Aorta (tissue), 5 donors: ENCODE data around the gene BUD23. TPM values are rescaled to one million over a fixed set of nuclear protein-coding genes. Genes with fewer than 3 reads are reported as not detected.
A peak's percentile ranks its signal among the peaks of the same experiment; 100 is the strongest.

Source experiments
- ATAC-seq: fragments of 200-7000 bp; cut with Tn5 transposase; one replicate; pipeline ENCODE4 v1.9.1; 2022; ENCODE audit warnings: moderate library complexity; ENCODE audit not compliant: low FRiP score
- DNase-seq, 2 donors: peaks; one replicate each; pipeline ENCODE4 v3.0.0-alpha.2; 2020
- H3K27ac ChIP-seq, 2 donors: one replicate each; pipeline ENCODE4 v1.5.1; 2013; ENCODE audit warnings: low read length in 2 of 2, mild to moderate bottlenecking in 2 of 2, moderate library complexity in 2 of 2, control low read depth in 1 of 2, inconsistent platforms in 1 of 2, low read depth in 1 of 2
- H3K27me3 ChIP-seq, 2 donors: one replicate each; pipeline ENCODE4 v1.6.1; 2013; ENCODE audit warnings: control low read depth in 1 of 2, low read length in 1 of 2, mild to moderate bottlenecking in 1 of 2, moderate library complexity in 1 of 2; ENCODE audit not compliant: insufficient read depth in 2 of 2, control insufficient read depth in 1 of 2
- H3K36me3 ChIP-seq, 2 donors: one replicate each; pipeline ENCODE4 v1.6.1; 2013; ENCODE audit warnings: control low read depth in 1 of 2, low read length in 1 of 2, mild to moderate bottlenecking in 1 of 2; ENCODE audit not compliant: insufficient read depth in 2 of 2, control insufficient read depth in 1 of 2
- H3K4me1 ChIP-seq, 2 donors: one replicate each; pipeline ENCODE4 v1.6.1; 2013; ENCODE audit warnings: low read length in 2 of 2, control low read depth in 1 of 2, mild to moderate bottlenecking in 1 of 2, moderate library complexity in 1 of 2; ENCODE audit not compliant: insufficient read depth in 2 of 2, control insufficient read depth in 1 of 2
- H3K4me3 ChIP-seq, 2 donors: one replicate each; pipeline ENCODE4 v1.5.1; 2013; ENCODE audit warnings: low read length in 2 of 2, control low read depth in 1 of 2, mild to moderate bottlenecking in 1 of 2
- H3K9me3 ChIP-seq: one replicate; pipeline ENCODE4 v1.6.1; 2013; ENCODE audit warnings: mild to moderate bottlenecking, low read length; ENCODE audit not compliant: control insufficient read depth
- WGBS, 2 donors: extraction: QIAGEN DNeasy Blood & Tissue Kit; methylation state at CpG; one replicate each; pipeline ENCODE4 v1.1.7; 2013; 5-methylcytosine and 5-hydroxymethylcytosine counted together
- intact Hi-C, 2 donors: fragments of 100-400 bp; cut with DNase I; formaldehyde crosslinking; loops; one replicate each; pipeline versions ENCODE4 v1.14.2 to v1.15.0; 2022
- polyA plus RNA-seq, 2 donors: library from polyadenylated mRNA; stranded (reverse); fragments of 200-250 nt; gene quantifications; one replicate each; pipeline ENCODE4 v1.2.3, GENCODE V29; 2013
- total RNA-seq, 2 donors: library from RNA; stranded (reverse); fragmentation: NEBNext Ultra II Directional; extraction: Animal tissue kit (Norgen Biotek cat#: 25700); gene quantifications; one replicate each; pipeline ENCODE4 v1.2.1, GENCODE V29; 2021
- donor health status: healthy with polysubstance abuse.
- donor health status: Bipolar disorder and iron deficiency.
- donor health status: DM: no; HTN: no; CAD: no.
- donor health status: DM: no; HTN: no; CAD: no.
- donor health status: DM: yes; HTN: yes; CAD: no.

Gene BUD23
- total and polyA plus RNA-seq, 4 donors, result 39.0 to 60.7 (median 43.9) TPM

DNA sequence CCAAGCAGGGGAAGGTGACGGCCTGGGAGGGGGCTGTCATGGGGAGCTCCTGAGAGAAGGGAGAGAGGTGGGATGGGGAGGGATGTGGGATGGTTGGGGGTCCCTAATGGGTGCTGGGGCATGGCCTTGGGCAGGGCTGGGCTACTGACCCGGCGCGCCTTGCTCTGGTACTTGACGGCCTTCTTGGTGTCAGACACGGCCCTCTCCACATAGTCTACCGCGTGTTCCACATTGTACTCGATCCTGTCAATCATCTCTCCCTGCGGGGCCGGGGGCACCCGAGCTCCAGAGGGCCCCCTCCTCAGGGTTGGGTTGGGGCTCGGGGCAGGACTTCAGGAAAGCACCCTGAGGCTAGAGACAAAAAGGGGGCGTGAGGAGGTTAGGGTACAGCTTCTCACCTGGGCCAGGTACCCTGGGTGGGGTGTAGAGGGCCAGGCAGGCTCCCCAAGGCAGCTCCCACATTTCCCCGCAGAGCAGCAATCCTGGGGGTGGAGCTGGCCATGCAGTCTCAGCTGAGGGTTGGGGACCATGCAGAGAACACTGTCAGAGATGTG, 17.3 kb downstream of the BUD23 start:
- H3K4me3 ChIP-seq, result no peak overlapping the region
- WGBS, 2 donors, result 80 to 87% methylated on average over 13 to 15 of the region's 15 CpGs
- no peaks in the 10 kb centered on the region for H3K27me3 ChIP-seq
- ATAC-seq, result no peak
- H3K9me3 ChIP-seq, result no peaks in the 10 kb centered on the region
- intact Hi-C loops, result no loop called here
- no peak for DNase-seq
- H3K4me1 ChIP-seq, result no peaks in the 10 kb centered on the region
- H3K36me3 ChIP-seq, result no peaks in the 10 kb centered on the region
- no peak overlapping the region for H3K27ac ChIP-seq

DNA sequence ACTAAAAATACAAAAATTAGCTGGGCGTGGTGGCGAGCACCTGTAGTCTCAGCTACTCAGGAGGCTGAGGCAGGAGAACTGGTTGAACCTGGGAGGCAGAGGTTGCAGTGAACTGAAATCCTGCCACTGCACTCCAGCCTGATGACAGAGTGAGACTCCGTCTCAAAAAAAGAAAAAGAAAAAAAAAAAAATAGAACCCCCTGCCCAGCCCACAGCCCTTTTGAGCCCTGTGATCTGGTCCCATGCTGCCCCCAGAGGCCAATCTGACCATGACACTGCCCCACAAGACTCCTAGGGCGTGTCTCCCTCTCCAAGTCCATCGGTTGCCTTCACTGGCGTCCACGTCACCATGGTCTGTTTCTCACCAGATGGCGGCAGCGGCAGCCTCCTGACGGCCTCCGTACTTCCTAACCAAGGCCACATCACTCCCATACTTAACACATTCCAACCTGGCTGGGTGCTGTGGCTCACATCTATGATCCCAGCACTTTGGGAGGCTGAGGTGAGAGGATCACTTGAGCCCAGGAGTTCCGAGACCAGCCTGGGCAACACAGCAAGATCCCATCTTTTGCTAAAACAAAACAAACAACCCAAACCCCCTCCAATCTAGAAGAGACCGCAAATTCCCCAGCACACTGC, 18.1 kb downstream of the BUD23 start:
- no peak overlapping the region for H3K27ac ChIP-seq
- H3K36me3 ChIP-seq, result no peaks in the 10 kb centered on the region
- H3K9me3 ChIP-seq, result no peaks in the 10 kb centered on the region
- intact Hi-C loops, result no loop called here
- no peaks in the 10 kb centered on the region for H3K4me1 ChIP-seq
- H3K27me3 ChIP-seq, result no peaks in the 10 kb centered on the region
- 68 to 75% methylated on average over 13 of the region's 13 CpGs for WGBS, 2 donors
- DNase-seq (peak in 1 of 2 donors; percentile 57), ATAC-seq (no peak)
- no peak overlapping the region for H3K4me3 ChIP-seq

DNA sequence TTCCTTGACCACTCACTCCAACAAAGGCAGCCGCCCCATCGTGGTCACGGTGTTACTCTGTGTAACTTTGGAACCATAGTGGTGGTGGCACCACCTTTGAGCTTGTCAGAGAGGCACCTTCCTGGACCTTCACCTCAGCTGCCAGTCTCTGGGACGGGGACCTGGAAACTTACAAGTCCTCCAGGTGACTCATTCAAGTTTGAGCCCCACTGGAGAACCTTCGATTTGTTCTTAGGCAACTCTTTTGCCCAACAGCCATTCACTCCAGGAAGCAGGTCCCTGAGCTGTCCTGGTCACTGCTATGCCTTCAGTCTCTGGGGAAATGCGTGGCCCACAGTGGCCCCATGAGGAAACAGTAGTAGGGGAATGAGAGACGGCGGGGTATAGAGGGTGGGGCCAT, 18.8 kb downstream of the BUD23 start:
- no peaks in the 10 kb centered on the region for H3K36me3 ChIP-seq
- WGBS, 2 donors, result 84 to 87% methylated on average over 8 of the region's 8 CpGs
- H3K4me1 ChIP-seq, result no peaks in the 10 kb centered on the region
- H3K27me3 ChIP-seq, result no peaks in the 10 kb centered on the region
- DNase-seq (no peak), ATAC-seq (no peak)
- intact Hi-C loops, result no loop called here
- no peaks in the 10 kb centered on the region for H3K9me3 ChIP-seq
- H3K27ac ChIP-seq, result no peak overlapping the region
- H3K4me3 ChIP-seq, result no peak overlapping the region

DNA sequence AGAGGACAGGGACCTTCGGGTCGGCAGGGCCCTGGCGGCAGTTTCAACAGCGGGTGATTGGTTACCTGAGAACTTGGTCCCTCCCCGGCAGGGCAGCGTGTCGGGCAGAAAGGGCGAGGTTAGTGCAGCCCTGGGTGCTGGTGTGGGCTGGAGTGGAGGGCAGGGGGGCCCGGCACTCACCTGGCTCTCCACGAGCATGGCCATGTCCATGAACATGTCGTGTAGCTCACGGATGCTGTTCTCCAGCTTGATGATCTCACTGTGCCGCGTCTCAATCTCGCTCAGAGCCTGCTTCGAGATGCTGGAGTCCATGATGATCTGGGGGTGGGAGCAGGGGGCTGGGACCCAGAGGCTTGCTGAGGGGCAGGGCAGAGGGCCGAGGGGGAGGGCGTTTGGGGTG, 19.3 kb downstream of the BUD23 start:
- 90% methylated on average over 18 of the region's 18 CpGs for WGBS, 2 donors

DNA sequence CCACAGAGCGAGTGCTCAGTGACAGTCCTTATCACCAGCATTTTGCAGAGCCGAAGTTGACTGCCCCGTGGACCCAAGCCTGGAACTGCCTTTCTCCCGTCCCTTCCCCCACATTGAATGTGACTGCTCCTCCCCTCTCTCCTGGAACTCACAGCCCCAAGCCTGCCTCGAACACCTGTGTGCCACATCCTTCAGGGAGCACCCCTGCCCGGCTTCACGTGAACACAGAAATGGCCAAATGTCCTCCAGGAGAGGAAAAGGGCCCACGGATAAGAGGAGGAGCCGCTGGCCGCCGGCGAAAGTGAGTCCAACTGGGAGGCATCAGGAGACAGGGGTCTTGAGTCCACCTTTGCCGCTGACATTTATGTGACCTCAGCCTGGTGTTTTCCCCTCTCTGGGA, 19.8 kb downstream of the BUD23 start:
- H3K4me1 ChIP-seq, result no peaks in the 10 kb centered on the region
- 80 to 85% methylated on average over 13 of the region's 13 CpGs for WGBS, 2 donors
- DNase-seq, result no peak

More for the DNA sequence above, 19.3 kb downstream of the BUD23 start:
- no peaks in the 10 kb centered on the region for H3K36me3 ChIP-seq
- no peaks in the 10 kb centered on the region for H3K9me3 ChIP-seq
- ATAC-seq (no peak), DNase-seq (no peak)
- H3K4me1 ChIP-seq, result no peaks in the 10 kb centered on the region
- H3K4me3 ChIP-seq, result no peak overlapping the region
- intact Hi-C loops, result no loop called here
- H3K27ac ChIP-seq, result no peak overlapping the region
- H3K27me3 ChIP-seq, result no peaks in the 10 kb centered on the region

DNA sequence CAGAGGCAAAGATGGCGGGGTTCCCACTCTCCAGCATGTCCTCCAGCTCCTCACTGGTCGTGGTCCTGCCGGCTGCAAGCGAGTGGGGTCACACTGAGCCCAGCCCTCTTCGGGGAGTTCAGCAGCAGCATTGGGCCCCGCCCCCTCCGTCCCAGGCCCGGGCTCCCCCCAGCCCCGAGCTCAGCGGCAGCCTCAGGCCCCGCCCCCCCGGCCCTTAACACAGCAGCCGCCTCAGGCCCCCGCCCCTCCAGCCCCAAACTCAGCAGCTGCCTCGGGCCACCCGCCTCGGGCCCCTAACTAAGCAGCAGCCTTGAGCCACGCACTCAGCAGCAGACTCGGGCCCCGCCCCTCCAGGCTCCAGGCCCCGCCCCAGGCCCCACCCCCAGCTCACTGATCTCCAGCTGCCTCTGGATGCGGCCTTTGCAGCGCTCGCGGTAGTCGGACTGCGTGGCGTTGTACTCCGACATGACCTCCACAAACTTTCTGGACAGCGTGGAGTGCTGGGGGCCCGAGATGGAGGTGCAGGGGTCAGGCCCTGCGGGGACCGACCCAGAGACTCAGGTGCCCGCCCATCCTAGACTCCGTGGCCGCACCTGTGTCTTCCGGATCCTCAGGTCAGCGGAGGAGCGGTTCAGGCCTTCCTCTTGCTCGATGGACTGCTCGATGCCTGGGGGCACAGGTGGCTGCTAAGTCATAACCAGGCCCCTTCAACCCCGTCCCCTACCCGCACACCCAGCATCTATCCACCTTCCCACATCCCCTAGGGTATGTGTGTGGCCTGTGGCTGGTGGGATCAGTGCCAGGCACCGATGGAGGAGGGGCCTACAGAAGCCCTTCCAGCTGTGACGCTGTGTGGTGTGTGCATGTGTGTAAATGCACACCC, 20.6 kb downstream of the BUD23 start:
- Histone ChIP-seq H3K4me1 (no peaks in the 10 kb centered on the region), H3K4me3 (no peak overlapping the region), H3K27me3 (no peaks in the 10 kb centered on the region), H3K9me3 (no peaks in the 10 kb centered on the region), H3K36me3 (no peaks in the 10 kb centered on the region), H3K27ac (no peak overlapping the region)
- DNase-seq (peak in 1 of 2 donors; percentile 64), ATAC-seq (peak; percentile 46)
- 63 to 65% methylated on average over 42 to 45 of the region's 45 CpGs for WGBS, 2 donors
- intact Hi-C loops, result no loop called here

More for the DNA sequence above, 19.8 kb downstream of the BUD23 start:
- intact Hi-C loops, result no loop called here
- no peak for ATAC-seq
- no peaks in the 10 kb centered on the region for H3K9me3 ChIP-seq
- no peak overlapping the region for H3K4me3 ChIP-seq
- H3K36me3 ChIP-seq, result no peaks in the 10 kb centered on the region
- no peak overlapping the region for H3K27ac ChIP-seq
- no peaks in the 10 kb centered on the region for H3K27me3 ChIP-seq

DNA sequence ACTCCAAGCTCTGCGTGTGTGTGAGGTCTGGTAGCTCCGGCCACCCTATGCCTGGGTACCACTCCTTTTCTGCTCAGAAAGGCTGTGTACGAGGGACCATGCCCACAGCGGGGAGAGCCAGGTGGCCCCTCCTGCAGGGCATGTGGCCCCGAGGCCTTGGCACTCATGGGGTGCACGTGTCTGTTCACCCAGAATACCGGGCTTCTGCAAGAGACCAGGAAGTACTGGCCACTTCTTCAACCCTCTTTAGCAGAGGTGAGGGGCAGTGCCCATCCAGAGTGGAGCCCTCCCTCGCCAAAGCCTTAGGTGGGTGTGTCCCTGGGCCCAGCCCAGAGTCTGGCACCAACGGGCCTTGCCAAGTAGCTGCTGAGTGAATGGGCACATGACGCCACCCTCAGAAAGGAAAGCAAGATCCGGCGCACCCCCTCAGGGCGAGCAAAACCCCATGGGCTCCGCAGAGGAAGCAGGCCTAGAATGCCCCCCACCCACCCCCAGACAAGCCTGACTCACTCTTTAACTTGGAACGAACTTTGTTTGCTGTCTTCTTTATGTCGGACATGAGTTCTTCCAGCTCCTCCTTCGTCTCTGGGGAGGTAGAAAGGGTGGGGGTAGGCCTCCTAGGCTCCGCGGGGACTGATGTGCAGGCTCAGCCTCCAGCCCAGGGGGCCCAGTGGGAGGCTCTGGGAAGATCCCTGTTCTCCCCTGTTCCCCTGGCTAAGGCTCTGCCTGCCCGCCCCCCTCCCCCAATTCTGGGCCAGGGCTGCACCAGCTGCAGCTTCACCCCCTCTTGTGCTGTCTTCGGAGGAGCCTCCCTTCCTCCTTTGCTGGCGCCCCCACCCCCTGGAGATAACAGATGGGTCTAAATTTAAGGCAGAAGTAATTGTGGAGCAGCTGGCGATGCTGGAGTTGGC, 21.5 kb downstream of the BUD23 start:
- DNase-seq, result no peak
- Histone ChIP-seq H3K27ac (no peak overlapping the region), H3K27me3 (no peaks in the 10 kb centered on the region), H3K36me3 (no peaks in the 10 kb centered on the region), H3K4me1 (no peaks in the 10 kb centered on the region), H3K4me3 (no peak overlapping the region), H3K9me3 (no peaks in the 10 kb centered on the region)
- intact Hi-C loops, result no loop called here
- WGBS, 2 donors, result 25% methylated on average over 23 of the region's 23 CpGs
- ATAC-seq, result peak; percentile 50

DNA sequence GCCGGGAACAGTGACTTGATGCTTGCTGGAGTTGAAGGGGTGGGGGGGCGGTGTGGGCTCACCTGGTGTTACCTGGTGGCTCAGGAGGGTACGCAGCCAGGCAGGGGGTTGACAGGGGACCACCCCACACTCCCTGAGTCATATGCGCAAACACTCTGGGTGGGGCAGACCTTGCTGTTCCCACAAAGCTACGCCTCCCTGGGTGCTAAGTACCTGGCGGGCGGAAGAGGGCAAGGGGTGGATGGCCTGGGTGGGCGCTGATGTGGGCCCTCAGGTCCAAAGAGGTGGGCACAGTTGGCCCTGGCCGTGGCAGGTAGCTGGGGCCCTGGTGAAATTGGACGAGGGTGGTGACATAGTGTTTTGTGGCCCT, 22.1 kb downstream of the BUD23 start:
- ATAC-seq, result no peak
- H3K4me1 ChIP-seq, result no peaks in the 10 kb centered on the region
- H3K9me3 ChIP-seq, result no peaks in the 10 kb centered on the region
- 90 to 94% methylated on average over 10 of the region's 10 CpGs for WGBS, 2 donors
- no peaks in the 10 kb centered on the region for H3K36me3 ChIP-seq
- intact Hi-C loops, result no loop called here
- no peak overlapping the region for H3K27ac ChIP-seq
- no peak overlapping the region for H3K4me3 ChIP-seq
- no peaks in the 10 kb centered on the region for H3K27me3 ChIP-seq
- no peak for DNase-seq
